Neutrophil (primary cell): ENCODE measurements around the gene TGDS.

Source experiments
- H3K27ac ChIP-seq: fragments of 200-600 bp; sonication (generic); 2 replicates; pipeline ENCODE4 v1.5.1; 2016; ENCODE audit warnings: mild to moderate bottlenecking, moderate library complexity
- H3K27me3 ChIP-seq: fragments of 200-600 bp; sonication (generic); 2 replicates; pipeline ENCODE4 v1.6.0; 2016; ENCODE audit warnings: mild to moderate bottlenecking
- H3K36me3 ChIP-seq: fragments of 200-600 bp; sonication (generic); 2 replicates; pipeline ENCODE4 v1.5.1; 2017
- H3K4me1 ChIP-seq, 2 experiments: fragments of 200-600 bp in 1 of 2; sonication (generic) in 1 of 2; 1 replicate in 1 of 2; 2 replicates in 1 of 2; pipeline versions ENCODE4 v1.5.1 to v1.6.1; 2013 to 2016; ENCODE audit warnings: low read depth in 1 of 2, low read length in 1 of 2, mild to moderate bottlenecking in 1 of 2, moderate library complexity in 1 of 2; ENCODE audit not compliant: control insufficient read depth in 1 of 2, insufficient read depth in 1 of 2
- H3K4me3 ChIP-seq, 2 experiments: fragments of 200-600 bp in 1 of 2; sonication (generic) in 1 of 2; 1 replicate in 1 of 2; 2 replicates in 1 of 2; pipeline ENCODE4 v1.5.1; 2013 to 2016; ENCODE audit warnings: low read depth in 1 of 2, low read length in 1 of 2, mild to moderate bottlenecking in 1 of 2, moderate library complexity in 1 of 2
- H3K9me3 ChIP-seq: fragments of 200-600 bp; sonication (generic); 2 replicates; pipeline ENCODE4 v1.5.1; 2016
- TF ChIP-seq, protein P1 (sequence below): fragments of 200-600 bp; sonication (generic); IDR thresholded peaks from 2 replicates; pipeline ENCODE4 v1.5.1; 2016; ENCODE audit warnings: antibody characterized with exemption

The TGDS gene

GRCh38 chr13:94586371-94586770 is 9.6 kb downstream of the TGDS start:
- H3K4me1 ChIP-seq, result no peaks in the 10 kb centered on the region
- H3K36me3 ChIP-seq, result peaks cover 53% of the 10 kb centered on the region
- H3K9me3 ChIP-seq, result no peaks in the 10 kb centered on the region
- H3K27ac ChIP-seq, result no peak overlapping the region
- H3K27me3 ChIP-seq, result no peaks in the 10 kb centered on the region
- no peak overlapping the region for H3K4me3 ChIP-seq
- TF ChIP-seq, protein P1, sequence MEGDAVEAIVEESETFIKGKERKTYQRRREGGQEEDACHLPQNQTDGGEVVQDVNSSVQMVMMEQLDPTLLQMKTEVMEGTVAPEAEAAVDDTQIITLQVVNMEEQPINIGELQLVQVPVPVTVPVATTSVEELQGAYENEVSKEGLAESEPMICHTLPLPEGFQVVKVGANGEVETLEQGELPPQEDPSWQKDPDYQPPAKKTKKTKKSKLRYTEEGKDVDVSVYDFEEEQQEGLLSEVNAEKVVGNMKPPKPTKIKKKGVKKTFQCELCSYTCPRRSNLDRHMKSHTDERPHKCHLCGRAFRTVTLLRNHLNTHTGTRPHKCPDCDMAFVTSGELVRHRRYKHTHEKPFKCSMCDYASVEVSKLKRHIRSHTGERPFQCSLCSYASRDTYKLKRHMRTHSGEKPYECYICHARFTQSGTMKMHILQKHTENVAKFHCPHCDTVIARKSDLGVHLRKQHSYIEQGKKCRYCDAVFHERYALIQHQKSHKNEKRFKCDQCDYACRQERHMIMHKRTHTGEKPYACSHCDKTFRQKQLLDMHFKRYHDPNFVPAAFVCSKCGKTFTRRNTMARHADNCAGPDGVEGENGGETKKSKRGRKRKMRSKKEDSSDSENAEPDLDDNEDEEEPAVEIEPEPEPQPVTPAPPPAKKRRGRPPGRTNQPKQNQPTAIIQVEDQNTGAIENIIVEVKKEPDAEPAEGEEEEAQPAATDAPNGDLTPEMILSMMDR, result no peak

- no peak overlapping the region for H3K4me3 ChIP-seq
- H3K4me1 ChIP-seq, result no peaks in the 10 kb centered on the region
- H3K9me3 ChIP-seq, result no peaks in the 10 kb centered on the region
- TF ChIP-seq, protein P1, result no peak
- no peak overlapping the region for H3K27ac ChIP-seq
- H3K36me3 ChIP-seq, result peaks cover 53% of the 10 kb centered on the region
- no peaks in the 10 kb centered on the region for H3K27me3 ChIP-seq
Observed at GRCh38 chr13:94585543-94586101, 10.3 kb downstream of the TGDS start.

GRCh38 chr13:94583926-94584325 is 12.0 kb downstream of the TGDS start:
- Histone ChIP-seq H3K36me3 (peaks cover 58% of the 10 kb centered on the region), H3K4me1 (no peaks in the 10 kb centered on the region), H3K27ac (no peak overlapping the region), H3K27me3 (no peaks in the 10 kb centered on the region), H3K4me3 (no peak overlapping the region), H3K9me3 (no peaks in the 10 kb centered on the region)
- TF ChIP-seq, protein P1, result no peak

DNA sequence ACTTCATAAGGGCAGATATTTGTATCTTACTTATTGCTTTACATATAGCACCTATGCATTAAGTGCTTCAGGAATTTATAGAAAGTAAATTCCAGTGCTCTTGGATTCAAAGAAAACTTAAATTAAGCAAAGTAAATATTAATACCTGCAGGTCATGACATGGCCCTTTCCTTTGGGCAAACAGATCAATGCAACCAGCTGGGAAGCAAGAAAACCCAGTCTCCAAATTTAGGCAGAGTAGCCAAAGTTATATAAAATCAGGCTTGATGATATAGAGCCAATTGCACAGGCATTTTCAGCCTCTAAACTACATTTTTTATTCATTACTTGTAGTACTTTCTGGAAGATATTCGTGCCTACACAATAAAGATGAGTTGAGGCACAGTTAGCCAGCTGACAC is 16.9 kb downstream of the TGDS start:
- Histone ChIP-seq H3K4me1 (no peaks in the 10 kb centered on the region), H3K4me3 (no peak overlapping the region), H3K27ac (no peak overlapping the region), H3K36me3 (peaks cover 82% of the 10 kb centered on the region), H3K9me3 (no peaks in the 10 kb centered on the region), H3K27me3 (no peaks in the 10 kb centered on the region)
- TF ChIP-seq, protein P1, result no peak

- no peak overlapping the region for H3K27ac ChIP-seq
- H3K4me3 ChIP-seq, result no peak overlapping the region
- no peaks in the 10 kb centered on the region for H3K4me1 ChIP-seq
- TF ChIP-seq, protein P1, result no peak
- no peaks in the 10 kb centered on the region for H3K27me3 ChIP-seq
- peaks cover 54% of the 10 kb centered on the region for H3K36me3 ChIP-seq
- no peaks in the 10 kb centered on the region for H3K9me3 ChIP-seq
Observed at GRCh38 chr13:94569615-94570014, 26.3 kb downstream of the TGDS start.

GRCh38 chr13:94568443-94568842 is 27.5 kb downstream of the TGDS start:
- peaks cover 46% of the 10 kb centered on the region for H3K36me3 ChIP-seq
- no peaks in the 10 kb centered on the region for H3K9me3 ChIP-seq
- no peaks in the 10 kb centered on the region for H3K27me3 ChIP-seq
- TF ChIP-seq, protein P1, result no peak
- H3K27ac ChIP-seq, result no peak overlapping the region
- no peaks in the 10 kb centered on the region for H3K4me1 ChIP-seq
- H3K4me3 ChIP-seq, result no peak overlapping the region
